Liver (tissue), 9 donors: ENCODE results near the gene CLIC1. TPM values are rescaled to one million over a fixed set of nuclear protein-coding genes. Genes with fewer than 3 reads are reported as not detected.

Source experiments
- DNase-seq: peaks from one replicate; pipeline ENCODE4 v3.0.0-alpha.2; 2017; ENCODE audit warnings: low spot score
- H3K27ac ChIP-seq, 2 donors: one replicate each; pipeline ENCODE4 v1.7.0; 2013; ENCODE audit warnings: inconsistent platforms in 2 of 2, low read length in 2 of 2, control low read depth in 1 of 2, low read depth in 1 of 2, mild to moderate bottlenecking in 1 of 2
- H3K27me3 ChIP-seq, 4 donors: one replicate each; pipeline versions ENCODE4 v1.6.1 to v1.7.0; 2013; ENCODE audit warnings: low read length in 3 of 4, inconsistent platforms in 1 of 4, mild to moderate bottlenecking in 1 of 4, moderate library complexity in 1 of 4; ENCODE audit not compliant: control insufficient read depth in 4 of 4, insufficient read depth in 4 of 4
- H3K36me3 ChIP-seq, 4 donors: one replicate each; pipeline versions ENCODE4 v1.6.1 to v1.7.0; 2013; ENCODE audit warnings: low read length in 3 of 4, mild to moderate bottlenecking in 3 of 4, low read depth in 1 of 4, moderate library complexity in 1 of 4; ENCODE audit not compliant: control insufficient read depth in 4 of 4, insufficient read depth in 3 of 4
- H3K4me1 ChIP-seq, 4 donors: one replicate each; pipeline versions ENCODE4 v1.6.1 to v1.7.0; 2013; ENCODE audit warnings: low read length in 3 of 4, mild to moderate bottlenecking in 3 of 4, moderate library complexity in 1 of 4; ENCODE audit not compliant: control insufficient read depth in 4 of 4, insufficient read depth in 4 of 4
- H3K4me3 ChIP-seq, 3 donors: one replicate each; pipeline versions ENCODE4 v1.6.1 to v1.7.0; 2013; ENCODE audit warnings: low read length in 3 of 3, control low read depth in 1 of 3, low read depth in 1 of 3, mild to moderate bottlenecking in 1 of 3
- H3K9ac ChIP-seq, 2 donors: one replicate each; pipeline ENCODE4 v1.7.0; 2013; ENCODE audit warnings: low read length in 2 of 2, mild to moderate bottlenecking in 2 of 2, moderate library complexity in 2 of 2, control low read depth in 1 of 2, low read depth in 1 of 2
- H3K9me3 ChIP-seq, 4 donors: one replicate each; pipeline versions ENCODE4 v1.6.1 to v1.7.0; 2013; ENCODE audit warnings: low read length in 3 of 4; ENCODE audit not compliant: control insufficient read depth in 4 of 4
- ATF3 ChIP-seq: IDR thresholded peaks from 2 replicates; pipeline ENCODE4 v1.6.1; 2016; ENCODE audit warnings: antibody characterized with exemption
- CTCF ChIP-seq: fragments of 150-350 bp; IDR thresholded peaks from 2 replicates; pipeline ENCODE4 v1.5.1; 2017; ENCODE audit warnings: improper control_type of control experiment, low read depth, low read length; ENCODE audit not compliant: missing input control
- EGR1 ChIP-seq, 2 donors: IDR thresholded peaks; 2 replicates each; pipeline ENCODE4 v1.6.1; 2016 to 2018; ENCODE audit warnings: antibody characterized with exemption in 2 of 2, low read depth in 2 of 2
- FOXA1 ChIP-seq: IDR thresholded peaks from 2 replicates; pipeline ENCODE4 v1.6.1; 2016; ENCODE audit warnings: antibody characterized with exemption
- FOXA2 ChIP-seq: IDR thresholded peaks from 2 replicates; pipeline ENCODE4 v1.6.1; 2016; ENCODE audit warnings: antibody characterized with exemption
- GABPA ChIP-seq, 2 donors: IDR thresholded peaks in 1 of 2; conservative IDR thresholded peaks in 1 of 2; 2 replicates each; pipeline ENCODE4 v1.6.1; 2016; ENCODE audit warnings: antibody characterized with exemption in 2 of 2, mild to moderate bottlenecking in 1 of 2, moderate library complexity in 1 of 2
- HNF4A ChIP-seq, 2 donors: conservative IDR thresholded peaks; 2 replicates each; pipeline ENCODE4 v1.6.1; 2016; ENCODE audit warnings: antibody characterized with exemption in 2 of 2, mild to moderate bottlenecking in 2 of 2
- HNF4G ChIP-seq: IDR thresholded peaks from 2 replicates; pipeline ENCODE4 v1.6.1; 2016; ENCODE audit warnings: antibody characterized with exemption
- MAX ChIP-seq: IDR thresholded peaks from 2 replicates; pipeline ENCODE4 v1.6.1; 2016; ENCODE audit warnings: antibody characterized with exemption
- NR2F2 ChIP-seq: IDR thresholded peaks from 2 replicates; pipeline ENCODE4 v1.6.1; 2016; ENCODE audit warnings: antibody characterized with exemption
- REST ChIP-seq: IDR thresholded peaks from 2 replicates; pipeline ENCODE4 v1.6.1; 2016; ENCODE audit warnings: antibody characterized with exemption, mild to moderate bottlenecking
- TAF1 ChIP-seq: conservative IDR thresholded peaks from 2 replicates; pipeline ENCODE4 v1.6.1; 2016; ENCODE audit warnings: antibody characterized with exemption, mild to moderate bottlenecking
- YY1 ChIP-seq: IDR thresholded peaks from 2 replicates; pipeline ENCODE4 v1.6.1; 2016; ENCODE audit warnings: antibody characterized with exemption, mild to moderate bottlenecking
- WGBS: extraction: QIAGEN DNeasy Blood & Tissue Kit; methylation state at CpG from one replicate; pipeline ENCODE4 v1.1.7; 2013; 5-methylcytosine and 5-hydroxymethylcytosine counted together
- polyA plus RNA-seq, 2 donors: library from polyadenylated mRNA; stranded (reverse) in 1 of 2; unstranded in 1 of 2; fragments of 200-250 nt in 1 of 2; fragments of >200 nt in 1 of 2; fragmentation: Nextera tagmentation in 1 of 2; extraction: Ambion mirVana in 1 of 2; gene quantifications; one replicate each; pipeline versions ENCODE4 v1.2.1 to v1.2.3, GENCODE V29; 2013 to 2015
- total RNA-seq, 2 donors: library from RNA; depleted of rRNA; stranded (reverse); fragments of >200 nt; gene quantifications; one replicate each; pipeline ENCODE4 v1.2.3, GENCODE V29; 2014
- donor health status: healthy.
- donor health status: healthy.
- donor health status: healthy.
- donor health status: healthy.
- donor health status: healthy.

CLIC1 gene
- total and polyA plus RNA-seq, 4 donors: 56.5 to 124 (median 64.5) TPM

GRCh38 chr6:31780507-31781243 is 44.3 kb upstream of the CLIC1 start:
- H3K4me3 ChIP-seq: no peak overlapping the region
- no peak overlapping the region for H3K9ac ChIP-seq
- H3K36me3 ChIP-seq: peaks cover 14 to 53% (median 17%) of the 10 kb centered on the region in 4 donors
- WGBS: 93% methylated on average over 20 of the region's 20 CpGs
- peaks cover 6 to 32% (median 23%) of the 10 kb centered on the region in 4 donors for H3K4me1 ChIP-seq
- H3K9me3 ChIP-seq: no peaks in the 10 kb centered on the region
- no peak overlapping the region for H3K27ac ChIP-seq
- TF ChIP-seq REST (no peak), MAX (no peak), CTCF (no peak), YY1 (no peak), EGR1 (IDR thresholded peaks at IDR 0.05; ENCODE audit: low read depth in 2 of 2) (no peak), TAF1 (no peak), HNF4G (no peak), FOXA2 (no peak), NR2F2 (no peak), FOXA1 (no peak), GABPA (IDR thresholded peaks at IDR 0.05 in 1 of 2, conservative IDR thresholded peaks at IDR 0.05 in 1 of 2) (no peak)
- DNase-seq: no peak
- no peaks in the 10 kb centered on the region for H3K27me3 ChIP-seq

GRCh38 chr6:31779908-31780307 is 43.6 kb upstream of the CLIC1 start:
- H3K9me3 ChIP-seq: no peaks in the 10 kb centered on the region
- H3K27me3 ChIP-seq: no peaks in the 10 kb centered on the region
- 96% methylated on average over 10 of the region's 10 CpGs for WGBS
- TF ChIP-seq ATF3 (no peak), HNF4A (conservative IDR thresholded peaks at IDR 0.05) (no peak)
- H3K36me3 ChIP-seq: peaks cover 10 to 46% (median 12%) of the 10 kb centered on the region in 4 donors
- no peak overlapping the region for H3K4me3 ChIP-seq
- no peak for DNase-seq
- no peak overlapping the region for H3K9ac ChIP-seq
- peaks cover 6 to 38% (median 28%) of the 10 kb centered on the region in 4 donors for H3K4me1 ChIP-seq
- no peak overlapping the region for H3K27ac ChIP-seq
